HepG2 (cell line): ENCODE results near the gene LRP1-AS. TPM values are rescaled to one million over a fixed set of nuclear protein-coding genes. Genes with fewer than 3 reads are reported as not detected.

Source experiments
- ATF6 ChIP-seq: sonication (generic); formaldehyde crosslinking; conservative IDR thresholded peaks from 2 replicates; pipeline ENCODE4 v1.4.0; 2020; ENCODE audit warnings: missing genetic modification reagents
- CEBPZ ChIP-seq: IDR thresholded peaks from 2 replicates; pipeline ENCODE4 v1.6.1; 2012; ENCODE audit warnings: low read length, improper control_type of control experiment
- CENPX ChIP-seq: sonication (generic); formaldehyde crosslinking; IDR thresholded peaks from 2 replicates; pipeline ENCODE4 v1.9.0; 2021; ENCODE audit warnings: mild to moderate bottlenecking, missing genetic modification reagents, moderate library complexity
- FOXK2 ChIP-seq: fragments of 450-650 bp; IDR thresholded peaks from 2 replicates; pipeline ENCODE4 v1.6.1; 2016
- KLF12 ChIP-seq: sonication (generic); formaldehyde crosslinking; IDR thresholded peaks from 2 replicates; pipeline ENCODE4 v1.4.0; 2020; ENCODE audit warnings: missing genetic modification reagents, borderline replicate concordance
- MEF2D ChIP-seq: sonication (generic); formaldehyde crosslinking; IDR thresholded peaks from 2 replicates; pipeline ENCODE4 v1.5.1; 2020; ENCODE audit warnings: mild to moderate bottlenecking, missing genetic modification reagents
- NCOA1 ChIP-seq: sonication (generic); formaldehyde crosslinking; IDR thresholded peaks from 2 replicates; pipeline ENCODE4 v1.9.0; 2021; ENCODE audit warnings: missing genetic modification reagents
- NFYB ChIP-seq: sonication (generic); formaldehyde crosslinking; IDR thresholded peaks from 2 replicates; pipeline ENCODE4 v1.4.0; 2020; ENCODE audit warnings: missing genetic modification reagents
- TCF7L2 ChIP-seq: IDR thresholded peaks from 2 replicates; pipeline ENCODE4 v1.6.1; 2011; ENCODE audit warnings: mild to moderate bottlenecking, low read depth, low read length, moderate library complexity
- THRA ChIP-seq: sonication (generic); formaldehyde crosslinking; IDR thresholded peaks from 2 replicates; pipeline ENCODE4 v1.4.0; 2020; ENCODE audit warnings: missing genetic modification reagents, borderline replicate concordance
- ZMYM4 ChIP-seq: sonication (generic); formaldehyde crosslinking; IDR thresholded peaks from 2 replicates; pipeline ENCODE4 v1.8.1; 2023; ENCODE audit warnings: mild to moderate bottlenecking, missing genetic modification reagents
- ZNF142 ChIP-seq: sonication (generic); formaldehyde crosslinking; IDR thresholded peaks from 2 replicates; pipeline ENCODE4 v1.4.0; 2020; ENCODE audit warnings: missing genetic modification reagents
- ZNF547 ChIP-seq: sonication (generic); formaldehyde crosslinking; IDR thresholded peaks from 2 replicates; pipeline ENCODE4 v1.5.1; 2020; ENCODE audit warnings: mild to moderate bottlenecking, missing genetic modification reagents
- ZNF713 ChIP-seq: sonication (generic); formaldehyde crosslinking; IDR thresholded peaks from 2 replicates; pipeline ENCODE4 v1.4.0; 2020; ENCODE audit warnings: mild to moderate bottlenecking, missing genetic modification reagents
- ZNF749 ChIP-seq: sonication (generic); formaldehyde crosslinking; IDR thresholded peaks from 2 replicates; pipeline ENCODE4 v1.8.0; 2022; ENCODE audit warnings: mild to moderate bottlenecking, missing genetic modification reagents, moderate library complexity, borderline replicate concordance
- ZSCAN21 ChIP-seq: sonication (generic); formaldehyde crosslinking; IDR thresholded peaks from 2 replicates; pipeline ENCODE4 v1.8.0; 2022; ENCODE audit warnings: mild to moderate bottlenecking, missing genetic modification reagents, moderate library complexity, borderline replicate concordance
- ZSCAN31 ChIP-seq: sonication (generic); formaldehyde crosslinking; IDR thresholded peaks from 2 replicates; pipeline ENCODE4 v1.5.0; 2020; ENCODE audit warnings: low read depth, mild to moderate bottlenecking, missing genetic modification reagents
- polyA plus RNA-seq, 8 experiments: library from polyadenylated mRNA; depleted of rRNA in 3 of 8; stranded (reverse) in 7 of 8; unstranded in 1 of 8; fragments of >200 nt; fragmentation: Illumina TruSeq in 4 of 8; extraction: Trizol in 4 of 8; gene quantifications; 2 replicates each; pipeline versions ENCODE4 v1.2.1 to v1.2.3, GENCODE V29; 2011 to 2016; ENCODE audit warnings: low read depth in 4 of 8, missing spikeins in 1 of 8, mixed read lengths in 1 of 8; ENCODE audit not compliant: insufficient read depth in 1 of 8
- total RNA-seq, 5 experiments: library from RNA; depleted of rRNA; stranded (reverse); fragments of >200 nt; fragmentation: Illumina TruSeq; extraction: Trizol; gene quantifications; 2 replicates each; pipeline ENCODE4 v1.2.3, GENCODE V29; 2016; ENCODE audit warnings: low read depth in 1 of 5

The LRP1-AS gene
- total and polyA plus RNA-seq, 2 of the 13 experiments (the other 11 are each of a cell fraction or from before 2014, with no cell fraction given): 0.20 TPM; not detected in 1

GRCh38 chr12:57150400-57151000 lies 3.1 kb upstream of the LRP1-AS start (continued):
- TF ChIP-seq CEBPZ (no peak), ZSCAN31 (no peak), MEF2D (CRISPR knock-in tag) (no peak), ZNF142 (CRISPR knock-in tag) (peak; percentile 1; the same call in 1 of the 2 replicates), CENPX (CRISPR knock-in tag) (no peak), ZSCAN21 (CRISPR knock-in tag) (no peak), THRA (CRISPR knock-in tag) (no peak), ZNF547 (CRISPR knock-in tag) (no peak), TCF7L2 (no peak), ZNF749 (CRISPR knock-in tag) (no peak), ZMYM4 (CRISPR knock-in tag) (no peak), NCOA1 (0 out of 2 replicates have a peak, but pooled peaks have one; percentile 13), FOXK2 (no peak), KLF12 (CRISPR knock-in tag) (no peak), ATF6 (CRISPR knock-in tag) (no peak), NFYB (CRISPR knock-in tag) (no peak), ZNF713 (CRISPR knock-in tag) (no peak)
